HUES48 (cell line): ENCODE data around the gene BEGAIN.

Experiments used
- H3K27ac ChIP-seq: one replicate; pipeline ENCODE4 v1.7.0; 2013; ENCODE audit warnings: low read depth, low read length, inconsistent platforms
- H3K27me3 ChIP-seq: 2 replicates; pipeline ENCODE4 v1.6.1; 2013; ENCODE audit warnings: mild to moderate bottlenecking, low read length; ENCODE audit not compliant: control insufficient read depth, insufficient read depth
- H3K36me3 ChIP-seq: 2 replicates; pipeline ENCODE4 v1.6.1; 2013; ENCODE audit warnings: low read length; ENCODE audit not compliant: control insufficient read depth, insufficient read depth
- H3K4me1 ChIP-seq: 2 replicates; pipeline ENCODE4 v1.6.1; 2013; ENCODE audit warnings: mild to moderate bottlenecking, low read length; ENCODE audit not compliant: control insufficient read depth, insufficient read depth
- H3K4me3 ChIP-seq: 2 replicates; pipeline ENCODE4 v1.5.1; 2013; ENCODE audit warnings: mild to moderate bottlenecking, low read depth, low read length
- H3K9ac ChIP-seq: 2 replicates; pipeline ENCODE4 v1.6.1; 2013; ENCODE audit warnings: mild to moderate bottlenecking, low read depth, low read length, moderate library complexity
- H3K9me3 ChIP-seq: 2 replicates; pipeline ENCODE4 v1.6.1; 2013; ENCODE audit warnings: low read length; ENCODE audit not compliant: control insufficient read depth, insufficient read depth

BEGAIN gene

GRCh38 chr14:100594625-100594951, 7.4 kb upstream of the BEGAIN start:
- H3K27ac ChIP-seq: no peak overlapping the region
- no peaks in the 10 kb centered on the region for H3K4me1 ChIP-seq
- no peaks in the 10 kb centered on the region for H3K9me3 ChIP-seq
- H3K4me3 ChIP-seq: no peak overlapping the region
- H3K9ac ChIP-seq: no peak overlapping the region
- no peaks in the 10 kb centered on the region for H3K36me3 ChIP-seq
- peaks cover 16% of the 10 kb centered on the region for H3K27me3 ChIP-seq

- H3K4me1 ChIP-seq: no peaks in the 10 kb centered on the region
- H3K4me3 ChIP-seq: no peak overlapping the region
- no peak overlapping the region for H3K9ac ChIP-seq
- H3K27ac ChIP-seq: no peak overlapping the region
- H3K36me3 ChIP-seq: no peaks in the 10 kb centered on the region
- peaks cover 18% of the 10 kb centered on the region for H3K27me3 ChIP-seq
- no peaks in the 10 kb centered on the region for H3K9me3 ChIP-seq
Observed at GRCh38 chr14:100593751-100594624, 6.8 kb upstream of the BEGAIN start.

- Histone ChIP-seq H3K36me3 (no peaks in the 10 kb centered on the region), H3K27ac (no peak overlapping the region), H3K27me3 (peaks cover 28% of the 10 kb centered on the region), H3K4me1 (no peaks in the 10 kb centered on the region), H3K4me3 (no peak overlapping the region), H3K9ac (no peak overlapping the region), H3K9me3 (no peaks in the 10 kb centered on the region)
Observed at GRCh38 chr14:100592972-100593371, 5.8 kb upstream of the BEGAIN start.

- H3K36me3 ChIP-seq: no peaks in the 10 kb centered on the region
- H3K27me3 ChIP-seq: peaks cover 33% of the 10 kb centered on the region
- H3K4me3 ChIP-seq: no peak overlapping the region
- no peak overlapping the region for H3K9ac ChIP-seq
- H3K27ac ChIP-seq: no peak overlapping the region
- no peaks in the 10 kb centered on the region for H3K9me3 ChIP-seq
- H3K4me1 ChIP-seq: no peaks in the 10 kb centered on the region
Observed at GRCh38 chr14:100592461-100592891, 5.3 kb upstream of the BEGAIN start.

- H3K4me3 ChIP-seq: no peak overlapping the region
- H3K27ac ChIP-seq: no peak overlapping the region
- H3K36me3 ChIP-seq: no peaks in the 10 kb centered on the region
- no peaks in the 10 kb centered on the region for H3K4me1 ChIP-seq
- no peaks in the 10 kb centered on the region for H3K9me3 ChIP-seq
- no peak overlapping the region for H3K9ac ChIP-seq
- peaks cover 37% of the 10 kb centered on the region for H3K27me3 ChIP-seq
Observed at GRCh38 chr14:100591453-100592371, 4.5 kb upstream of the BEGAIN start.

DNA sequence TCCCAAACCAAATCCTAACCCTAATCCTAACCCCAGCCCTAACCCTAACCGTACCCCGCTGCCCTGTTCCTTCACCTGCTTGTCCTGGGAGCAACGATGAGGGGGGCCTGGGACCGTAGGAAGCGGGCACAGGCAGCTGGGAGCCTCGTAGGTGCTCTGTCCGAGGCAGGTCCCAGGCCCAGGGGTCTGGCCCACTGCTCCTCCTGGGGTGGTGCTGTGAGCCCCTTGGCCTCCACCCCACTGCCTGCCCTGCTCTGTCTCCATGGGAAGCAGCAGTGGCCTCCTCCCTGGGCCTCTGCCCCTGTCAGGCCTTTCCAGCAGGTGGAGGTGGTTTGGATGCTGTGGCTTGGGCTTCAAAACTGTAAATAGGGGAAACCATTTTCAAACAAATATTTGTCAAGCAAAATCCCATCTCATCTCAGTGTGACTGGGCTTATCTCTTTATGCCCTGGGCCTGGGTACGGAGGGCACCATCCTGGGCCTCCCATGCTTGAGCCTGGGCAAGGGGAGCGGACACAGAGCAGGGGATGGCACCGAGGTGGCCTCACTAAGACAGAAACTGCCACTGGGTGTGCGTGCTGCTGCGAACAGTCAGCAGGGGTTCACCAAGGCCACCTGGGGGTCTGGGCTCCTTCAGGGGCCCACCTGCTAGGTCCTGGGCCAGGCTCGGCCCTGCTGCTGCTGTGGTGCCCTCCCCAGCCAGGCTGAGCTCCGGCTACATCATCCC, 3.7 kb upstream of the BEGAIN start:
- Histone ChIP-seq H3K4me3 (no peak overlapping the region), H3K36me3 (no peaks in the 10 kb centered on the region), H3K27ac (no peak overlapping the region), H3K9ac (no peak overlapping the region), H3K9me3 (no peaks in the 10 kb centered on the region), H3K27me3 (peaks cover 46% of the 10 kb centered on the region), H3K4me1 (no peaks in the 10 kb centered on the region)

GRCh38 chr14:100589760-100590469, 2.7 kb upstream of the BEGAIN start:
- no peak overlapping the region for H3K9ac ChIP-seq
- no peak overlapping the region for H3K27ac ChIP-seq
- H3K9me3 ChIP-seq: no peaks in the 10 kb centered on the region
- H3K36me3 ChIP-seq: no peaks in the 10 kb centered on the region
- H3K27me3 ChIP-seq: peaks cover 50% of the 10 kb centered on the region
- H3K4me3 ChIP-seq: no peak overlapping the region
- no peaks in the 10 kb centered on the region for H3K4me1 ChIP-seq

GRCh38 chr14:100589071-100589759, 2.0 kb upstream of the BEGAIN start:
- H3K9me3 ChIP-seq: no peaks in the 10 kb centered on the region
- H3K4me3 ChIP-seq: no peak overlapping the region
- no peak overlapping the region for H3K27ac ChIP-seq
- H3K4me1 ChIP-seq: no peaks in the 10 kb centered on the region
- H3K27me3 ChIP-seq: peaks cover 57% of the 10 kb centered on the region
- no peaks in the 10 kb centered on the region for H3K36me3 ChIP-seq
- no peak overlapping the region for H3K9ac ChIP-seq

DNA sequence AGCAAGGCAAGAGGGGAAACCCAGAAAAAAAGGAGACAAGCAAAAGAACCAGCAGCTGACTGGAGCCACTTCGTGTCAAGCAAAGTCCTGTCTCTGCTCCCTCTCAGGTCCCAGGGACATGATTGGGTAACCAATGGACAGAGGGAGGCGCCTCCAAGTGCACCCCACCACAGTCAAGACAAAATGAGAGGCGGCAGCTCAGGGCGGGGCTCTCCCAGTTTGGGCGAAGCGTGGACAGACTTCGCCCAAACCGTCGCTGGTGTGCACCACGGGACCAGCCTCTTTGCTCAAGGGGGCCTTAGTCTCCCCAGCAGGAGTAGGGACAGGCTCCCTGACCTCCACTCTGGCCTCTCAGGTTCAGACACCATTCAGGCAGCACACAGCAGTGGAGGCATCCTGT, 1.5 kb upstream of the BEGAIN start:
- Histone ChIP-seq H3K36me3 (no peaks in the 10 kb centered on the region), H3K9me3 (no peaks in the 10 kb centered on the region), H3K27ac (no peak overlapping the region), H3K4me3 (no peak overlapping the region), H3K4me1 (no peaks in the 10 kb centered on the region), H3K27me3 (peaks cover 61% of the 10 kb centered on the region), H3K9ac (no peak overlapping the region)
